Ovary (tissue), 3 donors: ENCODE data around the gene BRAT1.

Experiments used
- CTCF ChIP-seq, 3 donors: fragments of 450-650 bp in 2 of 3; fragments of 200-600 bp in 1 of 3; IDR thresholded peaks; one replicate each; pipeline versions ENCODE4 v1.5.1 to v1.8.0; 2016 to 2022; ENCODE audit warnings: antibody characterized with exemption in 3 of 3, mild to moderate bottlenecking in 1 of 3
- POLR2A ChIP-seq: fragments of 450-650 bp; IDR thresholded peaks from one replicate; pipeline ENCODE4 v1.6.1; 2017; ENCODE audit warnings: antibody characterized with exemption, mild to moderate bottlenecking, moderate library complexity
- donor health status: DM: no; HTN: no; CAD: no.

GRCh38 chr7:2505401-2505800 is 49.9 kb downstream of the BRAT1 start:
- TF ChIP-seq CTCF (IDR thresholded peaks at IDR 0.05) (no peak), POLR2A (no peak)
